H9 (cell line): ENCODE results near the gene PCDHA1. TPM values are rescaled to one million over a fixed set of nuclear protein-coding genes. Genes with fewer than 3 reads are reported as not detected.

Experiments
- DNase-seq: peaks from one replicate; pipeline ENCODE4 v3.0.0-alpha.2; 2017
- H2AFZ ChIP-seq: one replicate; pipeline ENCODE4 v1.6.1; 2013; ENCODE audit warnings: mild to moderate bottlenecking, low read length, control low read depth, moderate library complexity
- H2AK5ac ChIP-seq: 2 replicates; pipeline ENCODE4 v1.6.1; 2013; ENCODE audit warnings: low read length, control low read depth, mixed read lengths; ENCODE audit not compliant: insufficient read length
- H2BK120ac ChIP-seq: one replicate; pipeline ENCODE4 v1.6.1; 2013; ENCODE audit warnings: low read depth, mild to moderate bottlenecking, low read length, control low read depth, inconsistent platforms; ENCODE audit not compliant: poor library complexity, severe bottlenecking
- H2BK12ac ChIP-seq: 2 replicates; pipeline ENCODE4 v1.6.1; 2013; ENCODE audit warnings: low read length, control low read depth, mixed read lengths, low read depth; ENCODE audit not compliant: insufficient read length
- H2BK15ac ChIP-seq: 2 replicates; pipeline ENCODE4 v1.6.1; 2013; ENCODE audit warnings: low read depth, low read length, control low read depth
- H2BK20ac ChIP-seq: one replicate; pipeline ENCODE4 v1.6.1; 2013; ENCODE audit warnings: low read depth, mild to moderate bottlenecking, low read length, control low read depth, inconsistent platforms; ENCODE audit not compliant: poor library complexity, severe bottlenecking
- H2BK5ac ChIP-seq: 2 replicates; pipeline ENCODE4 v1.6.1; 2013; ENCODE audit warnings: low read length, control low read depth, mixed read lengths; ENCODE audit not compliant: insufficient read length
- H3K14ac ChIP-seq: 2 replicates; pipeline ENCODE4 v1.6.1; 2013; ENCODE audit warnings: low read length, control low read depth; ENCODE audit not compliant: insufficient read depth
- H3K18ac ChIP-seq: 2 replicates; pipeline ENCODE4 v1.6.1; 2013; ENCODE audit warnings: low read depth, mild to moderate bottlenecking, mixed read lengths, low read length, control low read depth; ENCODE audit not compliant: insufficient read length
- H3K23ac ChIP-seq: 2 replicates; pipeline ENCODE4 v1.6.1; 2013; ENCODE audit warnings: low read length, control low read depth, mixed read lengths, low read depth; ENCODE audit not compliant: insufficient read length
- H3K23me2 ChIP-seq: 2 replicates; pipeline ENCODE4 v1.6.1; 2013; ENCODE audit warnings: low read depth, mild to moderate bottlenecking, mixed read lengths, low read length, control low read depth; ENCODE audit not compliant: insufficient read length, poor library complexity, severe bottlenecking
- H3K27ac ChIP-seq: 2 replicates; pipeline ENCODE4 v1.5.1; 2013; ENCODE audit warnings: low read length, control low read depth, mixed read lengths, low read depth; ENCODE audit not compliant: insufficient read length
- H3K27me3 ChIP-seq: 2 replicates; pipeline ENCODE4 v1.6.1; 2013; ENCODE audit warnings: low read length, control low read depth, inconsistent platforms; ENCODE audit not compliant: insufficient read depth
- H3K4ac ChIP-seq: 2 replicates; pipeline ENCODE4 v1.6.1; 2013; ENCODE audit warnings: low read depth, mild to moderate bottlenecking, control low read depth, inconsistent platforms, low read length, moderate library complexity
- H3K4me1 ChIP-seq: 2 replicates; pipeline ENCODE4 v1.6.1; 2013; ENCODE audit warnings: low read length, control low read depth, inconsistent platforms; ENCODE audit not compliant: insufficient read depth
- H3K4me2 ChIP-seq: 2 replicates; pipeline ENCODE4 v1.6.1; 2013; ENCODE audit warnings: low read length, control low read depth, mixed read lengths; ENCODE audit not compliant: insufficient read length, insufficient read depth
- H3K56ac ChIP-seq: 2 replicates; pipeline ENCODE4 v1.6.1; 2013; ENCODE audit warnings: low read depth, mild to moderate bottlenecking, mixed read lengths, low read length, control low read depth; ENCODE audit not compliant: insufficient read length
- H3K79me1 ChIP-seq: 2 replicates; pipeline ENCODE4 v1.6.1; 2013; ENCODE audit warnings: low read depth, mild to moderate bottlenecking, moderate library complexity, low read length, control low read depth, inconsistent platforms; ENCODE audit not compliant: insufficient read depth, poor library complexity, severe bottlenecking
- H3K79me2 ChIP-seq: 2 replicates; pipeline ENCODE4 v1.6.1; 2013; ENCODE audit warnings: low read length, control low read depth, inconsistent platforms; ENCODE audit not compliant: insufficient read depth
- H3K9ac ChIP-seq: 2 replicates; pipeline ENCODE4 v1.6.1; 2013; ENCODE audit warnings: low read length, control low read depth, mixed read lengths; ENCODE audit not compliant: insufficient read length; ENCODE audit errors: extremely low read depth
- H3K9me3 ChIP-seq: one replicate; pipeline ENCODE4 v1.6.1; 2013; ENCODE audit warnings: low read depth, low read length, inconsistent platforms; ENCODE audit not compliant: control insufficient read depth
- H3T11ph ChIP-seq: one replicate; pipeline ENCODE4 v1.6.1; 2013; ENCODE audit warnings: mild to moderate bottlenecking, low read length, control low read depth, inconsistent platforms
- H4K20me1 ChIP-seq: one replicate; pipeline ENCODE4 v1.6.1; 2013; ENCODE audit not compliant: control insufficient read depth, insufficient read length, insufficient read depth
- H4K5ac ChIP-seq: 2 replicates; pipeline ENCODE4 v1.6.1; 2013; ENCODE audit warnings: low read depth, mild to moderate bottlenecking, mixed read lengths, low read length, control low read depth; ENCODE audit not compliant: insufficient read length
- H4K8ac ChIP-seq: replicated peaks from 2 replicates; pipeline ENCODE4 v1.6.1; 2013; ENCODE audit warnings: low read length, control low read depth, mixed read lengths, low read depth; ENCODE audit not compliant: insufficient read length
- H4K91ac ChIP-seq: 2 replicates; pipeline ENCODE4 v1.6.1; 2013; ENCODE audit warnings: low read depth, mild to moderate bottlenecking, moderate library complexity, mixed read lengths, low read length, control low read depth; ENCODE audit not compliant: insufficient read length
- H3K27ac Mint-ChIP-seq, 3 experiments: 2 replicates in 2 of 3; 3 replicates in 1 of 3; pipeline ENCODE4 v1.8.0; 2020 to 2021; ENCODE audit warnings: mixed read lengths in 3 of 3, mild to moderate bottlenecking in 1 of 3, moderate library complexity in 1 of 3
- H3K27me3 Mint-ChIP-seq: 2 replicates; pipeline ENCODE4 v1.8.0; 2021; ENCODE audit warnings: low read depth, mild to moderate bottlenecking, moderate library complexity, mixed read lengths
- H3K36me3 Mint-ChIP-seq, 3 experiments: 2 replicates in 2 of 3; 3 replicates in 1 of 3; pipeline ENCODE4 v1.8.0; 2020 to 2021; ENCODE audit warnings: low read depth in 3 of 3, mixed read lengths in 3 of 3; ENCODE audit not compliant: insufficient read depth in 1 of 3
- H3K4me1 Mint-ChIP-seq, 2 experiments: 2 replicates each; pipeline ENCODE4 v1.8.0; 2020; ENCODE audit warnings: mixed read lengths in 2 of 2
- H3K4me3 Mint-ChIP-seq, 2 experiments: 2 replicates in 1 of 2; 3 replicates in 1 of 2; pipeline ENCODE4 v1.8.0; 2020 to 2021; ENCODE audit warnings: mild to moderate bottlenecking in 2 of 2, mixed read lengths in 2 of 2, moderate library complexity in 1 of 2
- H3K9me3 Mint-ChIP-seq, 2 experiments: 2 replicates in 1 of 2; 3 replicates in 1 of 2; pipeline ENCODE4 v1.8.0; 2020; ENCODE audit warnings: mild to moderate bottlenecking in 2 of 2, mixed read lengths in 2 of 2, moderate library complexity in 1 of 2
- WGBS: extraction: QIAGEN DNeasy Blood & Tissue Kit; methylation state at CpG from one replicate; pipeline ENCODE4 v1.1.7; 2013; ENCODE audit warnings: missing lambda C conversion rate, low lambda C conversion rate, mixed read lengths; ENCODE audit not compliant: insufficient read length; ENCODE audit errors: extremely low coverage; 5-methylcytosine and 5-hydroxymethylcytosine counted together
- total RNA-seq: library from RNA; stranded (reverse); gene quantifications from 2 replicates; pipeline ENCODE4 v1.2.1, GENCODE V29; 2021
- TF ChIP-seq, protein P1 (sequence below): fragments of 200-600 bp; sonication (generic); conservative IDR thresholded peaks from 3 replicates; pipeline ENCODE4 v1.8.0; 2021; ENCODE audit warnings: antibody characterized with exemption, mild to moderate bottlenecking

Gene PCDHA1
- total RNA-seq, 1 experiment from 2014 or later: 0.61 TPM

DNA sequence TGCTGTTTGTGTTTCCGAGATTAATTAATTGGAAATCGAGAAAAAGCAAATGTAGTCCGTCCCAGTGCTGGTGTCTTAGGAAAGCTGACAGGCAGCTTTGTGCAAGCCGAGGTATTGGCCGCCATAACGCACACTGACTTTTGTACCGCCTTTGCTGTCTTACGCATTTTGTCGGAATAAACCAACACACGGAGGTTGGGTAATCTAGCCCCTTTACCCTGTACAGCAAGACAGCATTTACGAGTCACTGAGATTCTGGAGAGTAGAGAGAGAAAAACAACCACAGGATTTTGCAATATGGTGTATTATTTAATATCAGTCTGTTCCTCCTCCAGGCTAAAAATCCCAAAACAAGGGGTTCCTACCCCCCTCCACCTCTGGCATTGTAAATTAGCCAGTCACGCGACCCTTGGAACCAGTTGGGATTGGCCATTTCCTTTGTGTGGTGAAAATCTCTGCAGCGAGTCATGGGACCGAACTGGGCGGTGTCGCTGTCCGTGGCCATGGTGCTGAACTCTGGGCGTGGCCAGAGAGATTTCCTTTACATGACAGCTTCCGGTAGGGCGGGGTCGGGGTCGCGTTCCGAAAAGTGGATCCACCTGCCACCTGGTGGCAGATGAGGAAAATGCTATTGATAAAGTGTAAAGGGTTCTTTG is 255.0 kb downstream of the PCDHA1 start:
- H3K4me1 Mint-ChIP-seq: peaks cover 5 to 17% of the 10 kb centered on the region in 2 experiments
- TF ChIP-seq, protein P1, sequence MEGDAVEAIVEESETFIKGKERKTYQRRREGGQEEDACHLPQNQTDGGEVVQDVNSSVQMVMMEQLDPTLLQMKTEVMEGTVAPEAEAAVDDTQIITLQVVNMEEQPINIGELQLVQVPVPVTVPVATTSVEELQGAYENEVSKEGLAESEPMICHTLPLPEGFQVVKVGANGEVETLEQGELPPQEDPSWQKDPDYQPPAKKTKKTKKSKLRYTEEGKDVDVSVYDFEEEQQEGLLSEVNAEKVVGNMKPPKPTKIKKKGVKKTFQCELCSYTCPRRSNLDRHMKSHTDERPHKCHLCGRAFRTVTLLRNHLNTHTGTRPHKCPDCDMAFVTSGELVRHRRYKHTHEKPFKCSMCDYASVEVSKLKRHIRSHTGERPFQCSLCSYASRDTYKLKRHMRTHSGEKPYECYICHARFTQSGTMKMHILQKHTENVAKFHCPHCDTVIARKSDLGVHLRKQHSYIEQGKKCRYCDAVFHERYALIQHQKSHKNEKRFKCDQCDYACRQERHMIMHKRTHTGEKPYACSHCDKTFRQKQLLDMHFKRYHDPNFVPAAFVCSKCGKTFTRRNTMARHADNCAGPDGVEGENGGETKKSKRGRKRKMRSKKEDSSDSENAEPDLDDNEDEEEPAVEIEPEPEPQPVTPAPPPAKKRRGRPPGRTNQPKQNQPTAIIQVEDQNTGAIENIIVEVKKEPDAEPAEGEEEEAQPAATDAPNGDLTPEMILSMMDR: peak; percentile 90

More for the DNA sequence above, 255.0 kb downstream of the PCDHA1 start:
- Histone ChIP-seq H2BK20ac (no peak overlapping the region), H3K23me2 (peaks cover 15% of the 10 kb centered on the region), H2BK15ac (no peak overlapping the region), H3K4me2 (peak overlapping the region; percentile 96), H3K4ac (no peak overlapping the region; the same call in 1 of the 2 replicates), H2BK5ac (peak overlapping the region; percentile 56), H4K91ac (no peak overlapping the region), H3K27me3 (no peaks in the 10 kb centered on the region), H3K9ac (peak overlapping the region; percentile 89), H4K20me1 (no peaks in the 10 kb centered on the region), H3K4me1 (peaks cover 2% of the 10 kb centered on the region; the same call in 1 of the 2 replicates), H2BK12ac (no peak overlapping the region), H3K79me2 (no peaks in the 10 kb centered on the region), H4K8ac (no peak overlapping the region), H3T11ph (no peak overlapping the region), H3K18ac (peak overlapping the region; percentile 88), H2BK120ac (no peak overlapping the region), H3K27ac (peak overlapping the region; percentile 86), H3K14ac (peak overlapping the region; percentile 74; the same call in 1 of the 2 replicates), H3K79me1 (no peaks in the 10 kb centered on the region), H3K56ac (peak overlapping the region; percentile 15), H2AK5ac (no peak overlapping the region), H3K9me3 (no peaks in the 10 kb centered on the region), H4K5ac (peak overlapping the region; percentile 5), H2AFZ (no peak overlapping the region), H3K23ac (no peak overlapping the region)
- Mint-ChIP-seq H3K27me3 (peaks cover 7% of the 10 kb centered on the region), H3K36me3 (no peaks in the 10 kb centered on the region), H3K4me3 (no peak overlapping the region), H3K9me3 (no peaks in the 10 kb centered on the region), H3K27ac (no peak overlapping the region)
- no CpG with 5 or more reads among the region's 25 CpGs for WGBS
- DNase-seq: peak; percentile 98
